ENCODE measurements around the gene CLIP3. TPM values are rescaled to one million over a fixed set of nuclear protein-coding genes. Genes with fewer than 3 reads are reported as not detected.

CLIP3 gene
- total and polyA plus RNA-seq, 2 of the 13 experiments (the other 11 are each of a cell fraction or from before 2014, with no cell fraction given): 0.15 to 1.2 TPM

- TF ChIP-seq GRHL1 (CRISPR knock-in tag; conservative IDR thresholded peaks at IDR 0.05) (no peak), ZNF546 (CRISPR knock-in tag; conservative IDR thresholded peaks at IDR 0.05) (0 out of 2 replicates have a peak, but pooled peaks have one; percentile 74), AHDC1 (CRISPR knock-in tag; IDR thresholded peaks at IDR 0.05; ENCODE audit: borderline replicate concordance) (no peak), ZNF317 (CRISPR knock-in tag; IDR thresholded peaks at IDR 0.05) (0 out of 2 replicates have a peak, but pooled peaks have one; percentile 53), BORCS8-MEF2B (CRISPR knock-in tag; IDR thresholded peaks at IDR 0.05) (peak; percentile 58), CBX5 (CRISPR knock-in tag; IDR thresholded peaks at IDR 0.05; ENCODE audit: borderline replicate concordance) (0 out of 2 replicates have a peak, but pooled peaks have one; percentile 14), KLF11 (CRISPR knock-in tag; IDR thresholded peaks at IDR 0.05) (0 out of 2 replicates have a peak, but pooled peaks have one; percentile 28), MYPOP (CRISPR knock-in tag; IDR thresholded peaks at IDR 0.05) (peak; percentile 88), MXD1 (CRISPR knock-in tag; IDR thresholded peaks at IDR 0.05) (peak; percentile 94), EP300 (IDR thresholded peaks at IDR 0.05; ENCODE audit: low read depth in 2 of 2, low read length in 2 of 2) (0 out of 4 replicates have a peak, but pooled peaks of 1 of the 2 experiments have one; percentile 37), EP300 (CRISPR knock-in tag; IDR thresholded peaks at IDR 0.05; ENCODE audit: borderline replicate concordance) (no peak), REL (CRISPR knock-in tag; conservative IDR thresholded peaks at IDR 0.05) (peak; percentile 61; the same call in 1 of the 2 replicates), TEF (CRISPR knock-in tag; IDR thresholded peaks at IDR 0.05) (peak; percentile 87; the same call in 1 of the 2 replicates)
Measured at GRCh38 chr19:35995048-35995993, 37.4 kb downstream of the CLIP3 start, which contains the start of gene SDHAF1 (continued).

All from HepG2 (cell line).